Omental fat pad (tissue), 4 donors: ENCODE results near the gene LIN54. TPM values are rescaled to one million over a fixed set of nuclear protein-coding genes. Genes with fewer than 3 reads are reported as not detected.
"Not testable (repeated sequence)": the region's sequence is repeated elsewhere in the genome, so short reads cannot be mapped to it uniquely, and the experiment has no call there.

Source experiments
- ATAC-seq: fragments of 150-250 bp; one replicate; pipeline ENCODE4 v1.9.1; 2016; ENCODE audit warnings: mild to moderate bottlenecking, moderate library complexity; ENCODE audit not compliant: low FRiP score
- DNase-seq: peaks from one replicate; pipeline ENCODE4 v3.0.0-alpha.2; 2019; ENCODE audit warnings: low spot score
- total RNA-seq, 4 donors: library from RNA; depleted of rRNA; stranded (reverse); fragments of >200 nt; gene quantifications; one replicate each; pipeline ENCODE4 v1.1.0, GENCODE V29; 2016
- TF ChIP-seq, protein P1 (sequence below), 3 donors: fragments of 450-650 bp; IDR thresholded peaks; one replicate each; pipeline ENCODE4 v1.5.1; 2016 to 2017; ENCODE audit warnings: antibody characterized with exemption in 3 of 3, mild to moderate bottlenecking in 3 of 3, moderate library complexity in 2 of 3

Gene LIN54
- total RNA-seq, 4 donors from 2014 or later = 5.8 to 13.6 (median 7.7) TPM

DNA sequence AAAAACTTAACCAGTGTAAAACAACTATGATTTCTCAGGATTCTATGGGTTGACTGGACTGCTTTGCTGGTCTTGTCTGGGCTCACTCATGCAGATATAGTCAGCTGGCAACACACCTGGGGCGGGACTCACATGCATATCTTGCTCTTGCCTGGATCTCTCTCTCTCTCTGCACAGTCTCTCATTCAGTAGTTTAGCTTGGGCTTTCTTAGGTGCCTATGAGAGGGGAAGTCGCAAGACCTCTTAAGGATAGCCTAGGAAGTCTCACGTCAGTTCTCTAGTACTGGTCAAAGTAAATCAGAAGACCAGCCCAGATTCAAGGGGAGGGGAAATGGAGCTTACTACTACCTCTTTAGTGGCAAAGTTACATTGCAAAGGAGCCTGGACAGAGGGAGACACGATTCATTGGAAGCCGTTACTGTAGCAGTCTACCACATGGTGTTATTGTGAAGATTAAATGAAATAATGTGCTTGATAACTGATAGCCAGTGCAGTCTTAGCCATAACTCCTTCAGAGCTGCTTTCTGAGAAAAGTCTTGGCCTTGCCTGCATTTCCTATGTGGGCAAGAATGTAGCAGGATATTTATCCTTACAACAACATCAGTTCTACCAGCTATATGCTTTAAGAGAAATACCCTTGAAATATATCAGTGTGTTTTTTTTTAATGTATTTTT, 26.5 kb upstream of the LIN54 start:
- ATAC-seq = no peak
- TF ChIP-seq, protein P1, sequence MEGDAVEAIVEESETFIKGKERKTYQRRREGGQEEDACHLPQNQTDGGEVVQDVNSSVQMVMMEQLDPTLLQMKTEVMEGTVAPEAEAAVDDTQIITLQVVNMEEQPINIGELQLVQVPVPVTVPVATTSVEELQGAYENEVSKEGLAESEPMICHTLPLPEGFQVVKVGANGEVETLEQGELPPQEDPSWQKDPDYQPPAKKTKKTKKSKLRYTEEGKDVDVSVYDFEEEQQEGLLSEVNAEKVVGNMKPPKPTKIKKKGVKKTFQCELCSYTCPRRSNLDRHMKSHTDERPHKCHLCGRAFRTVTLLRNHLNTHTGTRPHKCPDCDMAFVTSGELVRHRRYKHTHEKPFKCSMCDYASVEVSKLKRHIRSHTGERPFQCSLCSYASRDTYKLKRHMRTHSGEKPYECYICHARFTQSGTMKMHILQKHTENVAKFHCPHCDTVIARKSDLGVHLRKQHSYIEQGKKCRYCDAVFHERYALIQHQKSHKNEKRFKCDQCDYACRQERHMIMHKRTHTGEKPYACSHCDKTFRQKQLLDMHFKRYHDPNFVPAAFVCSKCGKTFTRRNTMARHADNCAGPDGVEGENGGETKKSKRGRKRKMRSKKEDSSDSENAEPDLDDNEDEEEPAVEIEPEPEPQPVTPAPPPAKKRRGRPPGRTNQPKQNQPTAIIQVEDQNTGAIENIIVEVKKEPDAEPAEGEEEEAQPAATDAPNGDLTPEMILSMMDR (IDR thresholded peaks at IDR 0.05) = no peak
- no peak for DNase-seq

DNA sequence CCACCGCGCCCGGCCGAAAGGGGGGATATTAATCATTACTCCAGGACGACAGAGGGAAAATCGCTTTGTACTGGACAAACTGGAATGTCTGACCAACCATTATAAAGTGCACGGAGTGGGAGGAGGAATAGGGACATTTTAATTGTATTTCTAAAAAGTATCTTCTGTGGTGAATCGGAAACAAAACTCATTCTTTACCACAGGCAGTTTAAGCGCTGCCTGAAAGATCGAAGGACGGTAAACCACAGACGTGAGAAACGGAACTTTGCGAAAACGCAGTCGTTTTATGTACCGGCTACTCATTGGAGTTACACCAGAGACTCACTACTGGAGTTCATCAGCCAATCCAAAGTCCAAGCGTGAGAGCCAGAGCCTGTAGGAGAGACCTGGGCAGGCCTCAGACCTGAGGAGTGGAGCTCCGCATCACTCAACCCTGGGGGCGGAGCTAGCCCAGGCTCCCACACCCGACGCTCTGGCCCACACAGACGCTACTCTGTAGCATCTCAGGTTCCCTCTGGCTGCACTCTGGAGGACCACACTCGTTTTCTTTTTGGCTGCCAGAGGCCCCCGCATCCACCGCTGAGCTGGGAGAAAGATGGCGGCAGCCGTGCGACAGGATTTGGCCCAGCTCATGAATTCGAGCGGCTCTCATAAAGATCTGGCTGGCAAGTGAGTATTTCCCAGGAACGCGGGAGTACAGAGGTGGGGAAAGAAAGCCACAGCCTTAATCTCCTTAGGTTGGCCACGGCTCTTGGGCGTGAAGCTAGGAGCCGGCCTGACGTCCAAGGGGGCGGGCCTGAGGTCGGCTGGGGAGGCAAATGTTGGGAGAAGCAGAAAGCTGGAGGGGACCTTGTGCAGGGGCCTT, 24.2 kb upstream of the LIN54 start, which contains the start of gene COPS4:
Gene COPS4, plus strand, starts transcription at position 554 of the 865 bp plus-strand sequence. Its CDS starts 42 bp downstream, at position 596.
- TF ChIP-seq, protein P1 (IDR thresholded peaks at IDR 0.05) = peak in 1 of 3 donors; percentile 3
- ATAC-seq (peak; percentile 100), DNase-seq (peak; percentile 73)

DNA sequence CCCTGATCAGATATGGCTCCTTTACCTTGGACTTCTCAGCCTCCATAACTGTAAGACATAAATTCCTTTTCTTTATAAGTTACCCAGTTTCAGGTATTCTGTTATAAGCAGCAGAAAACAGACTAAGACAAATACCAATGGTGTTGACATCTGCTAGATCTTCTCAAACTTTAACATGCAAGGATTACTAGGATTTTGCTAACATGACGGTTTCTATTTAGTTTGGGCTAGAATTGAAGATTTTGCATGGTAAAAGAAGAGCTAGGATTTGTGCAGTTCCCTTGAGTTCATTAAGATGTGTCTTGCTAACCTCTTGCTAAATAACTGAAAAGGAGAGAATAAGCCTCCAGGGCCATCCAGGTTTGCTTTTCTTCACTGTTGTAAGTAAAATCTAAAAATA, 19.1 kb upstream of the LIN54 start:
- TF ChIP-seq, protein P1 (IDR thresholded peaks at IDR 0.05) = no peak
- ATAC-seq (no peak), DNase-seq (no peak)

DNA sequence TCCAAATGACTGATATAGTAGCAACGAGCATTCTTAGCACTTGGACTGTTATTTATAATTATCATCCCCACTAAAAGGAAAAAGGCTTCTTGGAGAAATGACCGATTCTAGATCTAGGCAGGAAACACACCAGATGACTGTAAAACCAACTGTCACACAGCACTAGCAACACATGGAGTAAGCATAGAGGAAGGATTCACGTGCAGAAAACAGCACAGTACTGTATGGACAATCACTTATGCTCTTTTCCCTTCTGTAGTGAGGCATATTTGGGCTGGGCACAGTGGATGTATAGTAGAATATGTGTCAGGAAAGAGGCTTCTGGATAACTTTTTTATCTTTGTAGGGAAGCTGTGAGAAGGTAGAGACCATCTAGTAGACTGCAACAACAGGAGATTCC, 18.4 kb upstream of the LIN54 start:
- DNase-seq (no peak), ATAC-seq (no peak)
- TF ChIP-seq, protein P1 (IDR thresholded peaks at IDR 0.05) = no peak

DNA sequence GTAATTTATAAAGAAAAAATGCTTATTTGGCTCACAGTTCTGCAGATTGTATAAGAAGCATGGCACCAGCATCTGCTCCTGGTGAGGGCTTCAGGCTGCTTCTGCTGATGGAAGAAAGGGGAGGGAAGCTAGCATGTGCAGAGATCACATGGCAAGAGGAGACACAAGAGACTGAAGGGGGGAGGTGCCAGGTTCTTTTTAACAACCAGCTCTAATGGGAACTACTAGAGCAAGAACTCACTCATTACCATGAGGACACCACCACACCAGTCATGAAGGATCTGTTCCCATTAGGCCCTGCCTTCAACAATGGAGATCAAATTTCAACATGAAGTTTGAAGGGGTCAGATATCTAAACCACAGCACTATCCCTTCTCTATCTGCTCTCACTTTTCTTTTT, 14.9 kb upstream of the LIN54 start:
- no peak for ATAC-seq
- no peak for DNase-seq
- TF ChIP-seq, protein P1 (IDR thresholded peaks at IDR 0.05) = no peak

DNA sequence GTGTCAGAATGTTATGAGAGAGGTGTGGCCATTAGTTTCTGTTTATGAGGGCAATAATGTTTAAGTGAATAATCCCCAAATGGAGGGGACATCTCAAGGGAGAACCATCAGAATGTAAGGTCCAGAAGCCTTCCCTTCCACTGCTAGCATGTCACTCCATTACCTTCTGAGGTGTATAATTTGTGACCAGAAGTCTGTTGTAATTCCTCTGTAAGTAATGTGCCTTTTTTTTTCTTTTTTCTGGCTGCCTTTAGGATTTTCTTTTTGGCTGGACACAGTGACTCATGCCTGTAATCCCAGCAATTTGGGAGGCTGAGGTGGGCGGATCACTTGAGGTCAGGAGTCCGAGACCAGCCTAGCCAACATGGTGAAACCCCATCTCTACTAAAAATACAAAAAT, 13.6 kb upstream of the LIN54 start:
- DNase-seq (no peak), ATAC-seq (no peak)
- TF ChIP-seq, protein P1 (IDR thresholded peaks at IDR 0.05) = no peak

DNA sequence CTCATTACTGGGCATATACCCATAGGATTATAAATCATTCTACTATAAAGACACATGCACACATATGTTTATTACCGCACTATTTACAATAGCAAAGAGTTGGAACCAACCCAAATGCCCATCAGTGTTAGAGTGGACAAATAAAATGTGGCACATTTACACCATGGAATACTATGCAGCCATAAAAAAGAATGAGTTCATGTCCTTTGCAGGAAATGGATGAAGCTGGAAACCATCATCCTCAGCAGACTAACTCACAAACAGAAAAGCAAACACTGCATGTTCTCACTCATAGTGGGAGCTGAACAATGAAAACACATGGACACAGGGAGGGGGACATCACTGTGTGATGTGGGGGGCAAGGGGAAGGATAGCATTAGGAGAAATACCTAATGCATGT, 13.0 kb upstream of the LIN54 start:
- not testable (repeated sequence) for DNase-seq, ATAC-seq
